ENCODE measurements around the gene MEGF11.

The MEGF11 gene

DNA sequence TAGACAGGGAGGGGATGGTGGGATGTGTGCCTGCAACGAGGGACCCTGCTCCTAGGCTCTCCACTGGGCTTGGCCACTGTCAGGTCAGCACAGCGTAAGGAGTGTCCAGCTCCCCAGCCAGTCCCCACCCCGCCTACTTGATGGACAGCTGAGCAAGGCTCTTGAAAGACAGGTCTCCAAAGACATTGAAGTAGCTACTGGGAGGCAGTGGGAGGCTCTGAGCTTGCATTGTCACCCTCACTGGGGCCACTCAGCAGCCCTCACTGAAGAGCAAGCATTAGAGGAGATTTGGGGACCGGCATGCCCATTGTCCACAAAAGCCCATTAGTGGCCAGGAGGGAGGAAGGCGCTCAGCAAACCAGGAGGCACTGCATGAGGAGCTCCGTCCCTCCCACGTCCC is 146.5 kb downstream of the MEGF11 start:
- DNase-seq, result no peak

DNA sequence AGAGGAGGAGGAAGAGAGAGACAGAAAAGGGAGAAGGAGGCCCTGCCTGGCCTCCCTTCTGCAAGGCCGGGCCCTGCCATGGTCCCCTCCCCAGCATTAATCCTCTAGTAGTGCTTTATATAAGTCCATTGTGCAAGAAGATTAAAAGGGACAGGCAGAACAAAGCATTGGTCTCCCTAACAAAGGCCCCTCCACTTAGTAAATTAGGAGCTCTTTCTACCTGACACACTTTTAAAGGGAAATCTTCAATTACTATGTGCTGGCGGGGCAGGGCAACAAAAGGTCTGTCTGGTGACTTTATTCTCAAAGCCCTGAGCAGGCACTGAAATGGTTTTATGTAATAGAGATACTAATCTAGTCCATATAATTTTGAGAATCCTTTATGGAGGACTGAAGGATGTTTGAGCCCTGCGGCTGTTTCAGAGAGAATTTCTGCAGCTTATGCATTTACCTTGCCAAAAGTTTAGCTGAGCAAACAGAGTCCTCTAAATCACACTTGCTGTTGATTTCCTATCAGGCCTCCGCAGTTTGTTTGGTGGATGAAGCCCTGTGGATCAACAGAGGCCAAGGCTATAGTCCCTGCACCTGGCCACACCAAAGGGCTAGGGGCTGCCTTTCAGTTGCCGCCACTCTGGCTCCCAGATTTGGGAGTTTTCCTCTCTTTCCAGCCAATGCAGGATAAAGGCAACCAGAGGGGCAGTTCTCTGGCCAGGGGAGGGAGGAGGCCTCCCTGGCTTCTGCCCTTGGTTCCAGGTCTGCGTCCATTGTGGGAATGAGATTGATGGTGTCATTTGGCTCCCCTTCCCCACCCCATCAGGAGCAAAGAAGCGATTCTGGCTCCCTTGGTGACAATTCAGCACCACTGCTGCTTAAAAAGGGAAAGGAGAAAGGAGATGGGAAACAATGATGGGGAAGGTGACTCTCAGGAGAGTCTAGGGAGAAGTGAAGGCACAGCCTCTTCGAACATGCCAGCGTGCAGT is 148.0 kb downstream of the MEGF11 start:
- DNase-seq, result no peak

DNA sequence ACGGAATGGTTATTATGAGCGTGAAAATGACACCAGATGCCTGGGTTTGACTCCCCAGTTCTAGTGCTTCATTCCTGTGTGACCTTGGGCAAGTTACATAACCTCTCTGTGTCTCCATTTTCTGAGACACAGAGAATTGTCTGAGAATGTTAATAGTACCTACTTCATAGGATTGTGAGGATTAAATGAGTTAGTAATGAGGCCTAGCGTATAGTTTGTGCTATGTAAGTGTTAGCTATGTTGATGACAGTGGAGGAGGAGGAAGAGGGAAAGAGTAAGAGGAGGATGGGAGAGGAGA is 150.3 kb downstream of the MEGF11 start:
- DNase-seq, result no peak

DNA sequence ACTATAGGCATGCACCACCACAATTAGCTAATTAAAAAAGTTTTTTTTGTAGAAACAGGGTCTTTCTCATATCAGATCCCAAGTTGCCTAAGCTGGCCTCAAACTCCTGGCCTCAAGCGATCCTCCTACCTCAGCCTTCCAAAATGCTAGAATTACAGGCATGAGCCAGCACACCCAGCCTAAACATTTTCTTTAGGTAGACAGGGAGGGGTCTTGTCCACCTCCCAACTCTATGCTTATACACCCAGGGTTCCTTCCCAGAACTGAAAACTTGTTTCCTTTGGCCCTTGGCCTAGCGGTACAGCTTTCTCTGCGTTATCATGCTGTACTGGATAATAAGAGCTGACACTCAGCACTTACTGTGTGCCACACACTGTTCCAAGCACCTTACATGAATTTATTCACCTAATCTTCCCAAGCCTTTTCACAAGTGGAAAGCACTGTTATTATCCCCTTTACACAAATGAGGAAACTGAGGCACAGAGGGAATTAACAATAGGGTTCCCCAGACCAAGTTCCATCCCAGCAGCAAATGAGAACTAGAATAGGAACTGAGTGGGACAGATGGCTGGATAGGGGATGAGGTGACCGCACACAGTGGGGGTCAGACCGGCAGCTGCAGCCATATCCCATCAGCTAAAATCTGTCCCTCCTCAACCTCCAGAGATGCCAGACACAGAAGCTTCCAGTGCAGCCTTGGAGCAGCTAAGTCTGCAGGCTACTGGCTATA is 150.8 kb downstream of the MEGF11 start:
- no peak for DNase-seq

DNA sequence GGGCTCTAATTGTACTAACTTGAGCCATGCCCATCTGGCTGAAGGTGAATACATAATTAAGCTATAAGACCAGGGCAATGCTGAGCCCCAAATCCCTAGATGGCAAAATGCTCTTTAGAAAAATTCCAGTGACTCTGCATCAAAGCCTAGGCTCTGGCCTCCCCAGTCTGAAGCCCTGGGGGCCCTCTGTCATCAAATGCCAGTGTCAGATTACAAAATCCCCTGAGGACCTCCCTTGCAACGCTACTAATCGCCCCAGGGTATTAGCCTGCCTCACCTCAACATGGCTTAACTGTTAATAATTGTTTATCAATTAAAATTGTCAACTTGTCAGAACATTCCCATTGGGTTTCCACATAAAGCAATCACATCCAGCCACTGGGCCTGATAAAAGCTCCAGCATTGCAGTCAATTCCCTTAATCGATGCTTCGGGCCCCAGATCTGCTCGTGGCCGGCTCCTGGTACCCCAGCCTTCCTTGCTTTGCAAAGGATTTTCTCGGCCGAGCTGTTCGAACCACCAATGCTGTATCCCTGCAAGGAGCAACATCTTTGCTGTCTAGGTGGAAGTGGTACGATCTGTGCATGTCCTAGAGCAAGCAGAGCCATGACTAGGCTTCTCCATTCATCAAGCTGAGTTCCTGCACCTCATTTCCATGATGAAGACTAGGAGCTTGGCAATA is 151.7 kb downstream of the MEGF11 start:
- no peak for DNase-seq

DNA sequence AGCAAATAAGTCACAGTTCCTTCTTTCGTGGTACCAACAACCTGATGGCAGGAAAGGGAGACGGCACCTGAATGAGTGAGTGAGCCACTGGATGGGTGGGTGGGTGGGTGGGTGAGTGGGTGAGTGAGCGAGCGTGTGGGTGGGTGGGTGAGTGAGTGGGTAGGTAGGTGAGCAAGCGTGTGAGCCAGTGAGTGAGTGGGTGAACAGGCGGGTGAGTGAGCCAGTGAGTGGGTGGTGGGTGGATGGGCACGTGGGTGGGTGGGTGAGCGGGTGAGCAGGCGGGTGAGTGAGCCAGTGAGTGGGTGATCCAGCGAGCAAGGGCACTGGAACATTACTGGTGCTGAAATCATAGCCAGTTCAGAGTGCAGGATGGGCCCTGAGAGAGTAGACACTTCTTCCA is 152.8 kb downstream of the MEGF11 start:
- DNase-seq, result no peak

DNA sequence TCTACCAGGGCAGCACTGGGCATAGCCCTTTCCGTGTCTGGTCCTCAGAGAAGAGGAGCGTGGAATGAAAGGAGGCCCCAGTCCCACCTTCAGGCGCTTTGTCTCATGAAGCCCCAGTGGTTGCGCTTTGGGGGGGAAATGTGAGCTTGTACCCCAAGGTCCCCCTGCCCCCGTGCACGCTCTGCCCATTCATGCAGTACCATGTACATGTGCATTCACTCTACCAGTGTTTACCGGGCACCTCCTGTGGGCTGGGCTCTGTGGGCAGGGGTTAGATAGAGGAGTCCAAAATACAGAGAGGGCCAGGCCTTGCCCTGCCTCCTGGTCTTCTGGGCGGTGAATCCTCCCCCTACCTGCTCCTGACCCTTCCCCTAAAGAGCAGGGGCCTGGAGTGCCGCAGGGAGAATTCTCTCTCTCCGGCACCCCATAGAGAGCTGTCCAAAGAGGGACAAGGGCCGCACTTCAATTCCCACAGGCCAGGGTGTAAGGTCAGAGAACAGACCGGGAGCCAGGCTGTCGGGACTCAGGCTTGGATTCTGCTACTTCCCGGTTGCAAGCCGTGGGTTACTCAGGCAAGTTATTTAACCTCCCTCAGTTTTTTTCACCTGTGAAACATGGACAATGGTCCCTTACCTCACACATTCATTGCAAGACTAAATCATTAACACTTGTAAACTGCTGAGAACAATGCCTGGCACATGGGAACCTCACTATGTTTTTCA is 153.4 kb downstream of the MEGF11 start:
- DNase-seq, result no peak

DNA sequence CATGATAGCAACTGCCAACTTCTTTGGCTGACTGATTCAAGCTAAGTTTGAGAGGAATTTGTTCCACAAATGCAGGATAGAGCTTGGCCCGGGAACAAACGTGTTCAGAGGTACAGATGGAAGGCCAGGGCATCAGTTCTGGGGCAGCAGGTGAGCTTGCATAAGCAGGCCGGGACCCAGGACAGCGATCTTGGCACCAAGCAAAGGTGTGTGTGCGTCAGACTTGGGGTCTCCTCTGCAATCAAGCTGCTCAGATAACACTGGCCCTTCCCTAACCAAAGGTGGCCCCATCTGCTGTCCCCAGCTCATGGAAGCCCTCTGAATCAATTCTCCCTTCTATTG is 155.6 kb downstream of the MEGF11 start:
- DNase-seq, result no peak

DNA sequence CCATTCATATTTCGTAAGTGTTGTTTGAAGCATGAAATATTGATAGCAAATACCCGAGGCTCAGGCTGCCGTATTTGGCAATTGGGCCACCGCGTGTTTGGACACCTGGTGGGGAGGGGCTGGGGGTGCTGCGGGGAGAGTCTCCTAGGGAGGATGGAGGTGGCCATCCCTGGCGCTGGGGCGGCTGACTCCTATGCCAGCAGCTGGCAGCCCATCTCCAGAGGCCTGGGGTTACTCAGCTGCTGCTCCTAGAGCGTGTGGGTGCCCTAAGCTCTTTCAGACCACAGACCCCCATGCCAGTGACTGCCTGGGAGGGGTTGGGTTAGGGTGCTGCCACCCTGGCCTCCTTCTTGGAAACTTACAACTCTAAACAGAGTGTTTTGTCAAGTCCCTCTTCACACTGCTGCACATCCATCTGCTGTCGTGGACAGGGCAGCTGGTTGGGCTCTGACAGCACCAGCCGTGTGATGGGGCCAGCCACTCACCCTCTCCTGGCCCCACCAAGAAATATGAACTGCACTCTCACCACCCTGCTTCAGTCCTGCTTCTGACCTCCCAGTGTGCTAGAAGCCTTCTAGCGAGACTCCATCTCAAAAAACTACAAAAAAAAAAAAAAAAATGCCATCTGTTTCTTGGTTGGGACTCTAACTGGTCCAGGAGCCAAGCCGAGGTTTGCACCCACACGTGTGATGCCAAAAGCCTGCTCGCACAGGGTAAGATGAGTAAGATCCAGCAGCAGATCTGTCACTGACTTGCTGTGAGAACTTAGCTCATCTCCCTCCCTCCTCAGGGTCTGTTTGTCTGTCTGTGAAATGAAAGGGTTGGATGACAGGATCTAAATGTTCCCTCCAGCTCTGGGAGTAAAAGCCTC is 156.2 kb downstream of the MEGF11 start:
- DNase-seq, result no peak

DNA sequence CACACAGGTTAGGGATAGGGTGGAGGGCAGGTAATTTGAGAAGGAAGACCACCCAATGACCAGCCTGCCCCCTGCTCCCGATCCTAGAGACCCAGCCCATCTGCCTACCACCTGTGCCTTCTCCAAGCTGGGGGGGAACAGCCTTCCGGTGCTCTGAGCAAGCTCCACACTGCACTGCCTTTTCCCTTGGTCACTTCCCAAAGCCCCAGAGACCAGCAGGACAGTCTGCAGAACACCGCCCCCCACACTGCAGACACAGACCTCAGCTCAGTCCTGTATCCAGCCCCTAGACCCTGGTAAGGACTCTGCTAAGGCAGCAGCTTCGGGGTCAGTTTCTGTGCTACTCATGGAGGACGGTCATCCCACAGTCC is 156.9 kb downstream of the MEGF11 start:
- no peak for DNase-seq

DNA sequence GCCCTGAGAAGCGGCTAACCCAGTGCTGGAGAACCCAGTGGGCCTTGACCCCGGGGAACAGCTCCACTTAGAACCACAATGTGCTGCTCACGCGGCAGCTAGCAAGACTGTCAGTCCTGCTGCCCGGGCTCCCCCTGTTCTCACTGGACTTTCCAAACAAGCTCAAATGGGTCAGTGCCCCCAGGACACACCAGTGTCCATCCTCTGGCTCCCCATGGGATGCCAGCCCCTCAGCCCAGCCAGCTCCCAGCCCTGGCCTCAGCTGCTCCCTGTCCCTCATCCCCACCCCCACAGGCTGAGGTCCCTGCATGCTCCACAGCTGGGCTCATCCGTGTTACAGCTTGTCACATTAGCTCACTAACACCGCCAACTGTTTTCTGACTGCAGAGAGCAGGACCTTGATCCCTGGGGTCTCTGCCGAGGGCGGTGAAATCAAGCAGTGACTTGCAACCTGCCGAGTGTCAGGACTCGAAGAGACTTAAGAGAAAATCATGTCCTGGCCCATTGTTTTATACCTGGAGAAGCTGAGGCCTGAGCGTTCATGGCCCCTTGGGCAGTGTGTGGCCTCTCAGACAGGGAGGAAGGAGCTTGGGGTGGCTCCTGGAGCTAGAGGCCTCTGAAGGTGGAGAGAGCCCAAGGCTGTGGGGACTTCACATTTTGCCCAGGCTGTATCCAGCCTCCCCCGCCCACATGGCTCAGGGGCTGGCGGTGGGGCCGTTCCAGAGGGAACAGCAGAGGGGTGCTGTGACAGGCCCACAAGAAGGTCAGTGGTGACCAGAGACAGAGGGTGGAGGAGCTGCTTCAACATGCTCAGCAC is 157.5 kb downstream of the MEGF11 start:
- no peak for DNase-seq

DNA sequence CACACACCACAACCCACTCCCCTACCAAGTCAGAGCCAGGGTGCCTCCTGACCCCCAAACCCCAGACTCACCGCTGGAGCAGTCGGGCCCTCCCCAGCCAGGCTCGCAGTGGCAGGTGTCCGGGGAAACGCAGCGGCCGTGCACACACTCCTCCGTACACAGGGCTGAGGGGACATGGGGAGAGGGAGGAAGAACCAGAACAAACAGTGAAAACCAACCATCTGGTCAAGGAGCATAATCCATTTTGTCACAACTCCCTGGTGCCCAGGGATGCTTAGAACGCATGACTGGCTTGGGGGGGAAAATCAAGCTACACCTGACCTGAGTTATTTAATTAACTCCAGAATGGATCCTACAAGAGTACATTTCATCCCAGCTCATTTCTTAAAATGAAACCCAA is 159.2 kb downstream of the MEGF11 start:
- no peak for DNase-seq

DNA sequence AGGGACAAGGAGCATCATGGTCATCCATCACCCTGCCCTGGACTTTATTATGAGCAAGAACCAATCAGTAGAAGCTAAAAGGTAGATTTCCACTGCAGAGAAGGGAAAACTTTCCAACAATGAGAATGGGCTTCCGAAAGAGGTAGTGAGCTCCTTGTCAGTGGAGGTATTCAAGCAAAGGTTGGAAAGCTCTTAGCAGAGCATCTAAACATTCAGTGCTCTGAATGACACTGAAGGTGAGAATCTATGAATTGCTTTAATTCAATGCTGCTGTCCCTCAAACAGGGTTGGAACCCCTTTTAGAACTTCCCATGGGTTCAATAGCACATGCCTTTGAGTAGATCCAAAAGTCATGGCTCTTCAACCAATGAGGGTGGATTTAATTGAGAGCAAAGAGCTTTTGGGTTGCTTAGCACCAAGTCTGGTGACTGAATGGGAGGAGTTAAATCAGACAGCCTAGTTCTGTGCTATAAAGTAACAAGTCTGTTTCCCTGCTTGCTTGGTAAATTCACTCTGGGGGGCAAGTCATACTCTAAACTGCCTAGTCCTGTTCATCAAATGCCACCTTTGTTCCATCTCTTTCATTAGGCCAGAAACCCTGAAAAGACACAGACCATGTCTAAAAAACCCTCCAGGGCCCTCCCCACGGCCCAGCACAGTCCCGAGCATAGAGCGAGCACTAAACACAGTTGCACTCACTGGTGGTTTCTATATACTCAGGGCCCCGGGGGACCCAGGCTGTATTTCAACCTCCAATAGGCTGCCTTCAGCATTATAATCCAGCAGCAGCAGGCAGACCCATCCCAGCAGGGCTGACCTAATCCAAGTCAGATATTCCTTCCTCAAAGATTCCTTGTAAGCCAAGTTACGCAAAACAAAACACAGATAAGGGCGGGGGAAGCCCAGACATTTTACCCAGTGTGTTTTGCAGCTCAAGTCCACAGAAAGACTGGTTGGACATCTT is 161.2 kb downstream of the MEGF11 start:
- no peak for DNase-seq

DNA sequence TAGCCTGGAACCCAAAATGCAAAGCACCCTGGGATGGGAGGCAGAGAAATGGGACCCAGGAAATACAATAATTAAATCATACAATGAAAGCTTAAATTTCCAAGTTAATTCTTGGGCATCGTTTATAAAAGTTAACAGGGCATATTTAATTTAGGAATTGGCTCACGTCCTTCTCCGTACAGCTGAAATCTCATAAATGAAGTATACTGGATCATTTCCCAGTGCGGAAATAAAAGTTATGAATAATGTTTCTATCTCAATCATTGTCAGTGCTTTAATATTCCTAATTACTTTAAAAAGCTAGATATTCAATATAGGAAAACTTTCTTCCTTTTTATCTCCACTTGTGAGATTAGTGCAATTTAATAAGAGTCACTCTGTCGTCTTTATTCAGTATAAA is 164.0 kb downstream of the MEGF11 start:
- no peak for DNase-seq

DNA sequence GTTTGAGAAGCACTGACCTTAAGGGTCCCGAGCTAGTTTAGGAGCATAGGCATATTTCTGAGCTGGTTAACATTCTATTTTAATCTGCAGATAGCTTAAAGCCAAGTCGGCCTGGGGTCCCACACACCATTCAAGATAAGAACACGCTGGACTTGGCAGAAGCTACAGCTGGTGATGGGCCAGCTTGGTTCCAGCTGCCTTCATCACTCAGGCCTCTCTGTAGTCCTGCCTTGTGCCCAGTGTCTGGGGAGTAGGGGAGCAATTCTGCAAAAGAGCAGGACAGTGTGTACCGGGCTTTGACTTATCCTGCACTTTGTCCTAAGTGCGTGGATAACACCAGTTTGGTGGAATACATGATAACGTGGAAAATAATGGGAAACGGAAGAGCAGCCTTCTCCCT is 164.5 kb downstream of the MEGF11 start:
- DNase-seq, result no peak

DNA sequence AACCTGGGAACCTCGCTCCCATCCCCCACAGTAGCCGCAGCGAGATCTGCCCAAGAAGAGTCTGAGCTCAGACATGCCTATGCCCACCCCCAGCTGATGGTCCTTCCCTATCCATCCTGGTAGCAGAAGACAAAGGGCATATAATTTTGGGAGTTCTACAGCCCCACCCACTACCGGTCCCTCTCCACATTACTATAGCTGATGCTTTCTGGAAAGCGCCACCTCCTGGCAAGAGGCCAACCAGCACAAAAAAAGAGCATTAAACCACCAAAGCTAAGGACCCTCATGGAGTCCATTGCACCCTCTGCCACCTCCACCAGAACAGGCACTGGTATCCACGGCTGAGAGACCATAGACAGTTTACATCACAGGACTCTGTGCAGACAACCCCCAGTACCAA is 168.4 kb downstream of the MEGF11 start:
- no peak for DNase-seq

DNA sequence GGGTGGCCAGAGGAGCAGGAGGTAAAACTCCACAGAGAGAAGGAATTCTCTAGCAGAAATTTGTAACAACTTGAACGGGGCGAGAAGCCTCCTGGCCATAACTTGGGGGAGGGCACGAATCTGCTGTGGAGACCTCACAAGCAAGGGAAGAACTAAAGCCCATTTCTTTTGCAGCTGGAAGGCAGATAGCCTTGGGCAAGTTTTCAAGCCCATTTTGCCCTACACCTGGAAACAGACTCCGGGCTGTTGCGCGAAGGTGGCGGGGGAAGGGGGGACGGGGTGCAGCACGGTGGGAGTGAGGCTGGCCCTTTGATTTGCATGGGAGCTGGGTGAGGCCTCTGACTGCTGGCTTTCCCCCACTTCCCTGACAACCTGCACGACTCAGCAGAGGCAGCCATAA is 168.8 kb downstream of the MEGF11 start:
- DNase-seq, result no peak

DNA sequence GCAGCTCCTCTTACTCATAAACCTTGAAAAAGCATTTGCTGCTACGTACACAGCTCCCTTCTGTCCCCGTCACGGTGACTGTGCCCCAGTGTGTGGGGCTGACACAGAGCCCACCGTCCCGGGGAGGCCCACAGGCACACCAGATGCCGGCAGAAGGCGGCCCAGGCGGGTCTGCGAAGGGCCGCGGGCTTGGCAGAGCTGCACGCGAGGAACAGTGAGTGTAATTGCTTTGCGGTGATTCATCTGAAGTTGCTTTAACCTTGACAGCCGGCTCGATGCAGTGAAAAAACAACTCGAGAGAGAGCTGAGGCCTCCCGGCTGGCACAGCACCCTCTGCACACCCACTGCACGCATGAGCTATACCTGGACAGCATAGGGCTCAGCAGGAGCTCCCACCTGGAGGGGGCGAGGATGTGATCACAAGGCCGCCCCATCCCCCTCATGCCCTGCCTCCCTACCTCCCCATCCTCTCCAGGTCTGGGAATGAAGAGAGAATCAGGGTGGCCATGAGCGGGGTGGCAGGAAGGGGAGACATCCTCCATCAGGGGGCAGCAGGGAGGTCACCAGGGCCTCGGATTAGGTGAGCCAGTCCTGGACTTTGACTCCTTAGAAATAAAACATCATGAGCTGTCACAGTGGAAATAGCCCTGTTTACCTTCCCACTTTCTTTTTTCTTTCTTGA is 172.7 kb downstream of the MEGF11 start:
- peak; percentile 8 for DNase-seq

DNA sequence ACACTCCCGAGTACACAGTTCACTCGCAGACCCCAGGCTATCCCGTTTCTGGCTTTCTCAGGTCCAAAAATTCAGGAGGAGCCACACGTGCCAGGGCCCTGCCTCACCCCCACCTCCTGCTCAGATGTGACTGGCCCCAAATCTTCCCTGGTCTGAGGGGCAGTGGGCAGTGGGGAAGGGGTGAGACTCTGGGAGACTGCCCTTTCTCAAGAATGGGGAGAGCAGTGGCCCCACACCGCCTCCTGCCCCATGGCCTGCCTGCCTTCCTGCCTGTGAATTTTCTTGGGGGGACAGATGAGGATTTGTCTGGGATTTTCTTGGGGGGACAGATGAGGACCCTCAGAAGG is 174.6 kb downstream of the MEGF11 start:
- no peak for DNase-seq

Measured in NCI-H510A treated with DMSO at 0.1 percent for 48 hours (cell line).